Osteocyte (in vitro differentiated cells): Measurements from ENCODE around the gene UQCRHL. TPM values are rescaled to one million over a fixed set of nuclear protein-coding genes. Genes with fewer than 3 reads are reported as not detected.
A peak's percentile ranks its signal among the peaks of the same experiment; 100 is the strongest.

ENCODE experiments used
- DNase-seq: peaks from one replicate; pipeline ENCODE4 v3.0.0; 2021; ENCODE audit warnings: mixed read lengths; ENCODE audit not compliant: unreplicated experiment; ENCODE audit errors: extremely low spot score
- H3K27ac Mint-ChIP-seq: one replicate; pipeline ENCODE4 v1.8.0; 2021; ENCODE audit warnings: mild to moderate bottlenecking, mixed read lengths; ENCODE audit not compliant: unreplicated experiment
- H3K27me3 Mint-ChIP-seq: one replicate; pipeline ENCODE4 v1.8.0; 2021; ENCODE audit warnings: mixed read lengths; ENCODE audit not compliant: unreplicated experiment
- H3K36me3 Mint-ChIP-seq: one replicate; pipeline ENCODE4 v1.8.0; 2021; ENCODE audit warnings: mixed read lengths; ENCODE audit not compliant: unreplicated experiment
- H3K4me1 Mint-ChIP-seq: one replicate; pipeline ENCODE4 v1.8.0; 2021; ENCODE audit warnings: mixed read lengths; ENCODE audit not compliant: unreplicated experiment
- H3K4me3 Mint-ChIP-seq: one replicate; pipeline ENCODE4 v1.8.0; 2021; ENCODE audit warnings: mild to moderate bottlenecking, moderate library complexity, mixed read lengths; ENCODE audit not compliant: unreplicated experiment
- H3K9me3 Mint-ChIP-seq: one replicate; pipeline ENCODE4 v1.8.0; 2021; ENCODE audit warnings: mixed read lengths; ENCODE audit not compliant: unreplicated experiment
- total RNA-seq: library from RNA; stranded (reverse); gene quantifications from 2 replicates; pipeline ENCODE4 v1.2.1, GENCODE V29; 2021
- TF ChIP-seq, protein P1 (sequence below): fragments of 200-600 bp; sonication (generic); IDR thresholded peaks from 2 replicates; pipeline ENCODE4 v1.5.0; 2021; ENCODE audit warnings: antibody characterized with exemption, mild to moderate bottlenecking, moderate library complexity

Gene UQCRHL
- total RNA-seq, 1 donor from 2014 or later, result 1.6 TPM

DNA sequence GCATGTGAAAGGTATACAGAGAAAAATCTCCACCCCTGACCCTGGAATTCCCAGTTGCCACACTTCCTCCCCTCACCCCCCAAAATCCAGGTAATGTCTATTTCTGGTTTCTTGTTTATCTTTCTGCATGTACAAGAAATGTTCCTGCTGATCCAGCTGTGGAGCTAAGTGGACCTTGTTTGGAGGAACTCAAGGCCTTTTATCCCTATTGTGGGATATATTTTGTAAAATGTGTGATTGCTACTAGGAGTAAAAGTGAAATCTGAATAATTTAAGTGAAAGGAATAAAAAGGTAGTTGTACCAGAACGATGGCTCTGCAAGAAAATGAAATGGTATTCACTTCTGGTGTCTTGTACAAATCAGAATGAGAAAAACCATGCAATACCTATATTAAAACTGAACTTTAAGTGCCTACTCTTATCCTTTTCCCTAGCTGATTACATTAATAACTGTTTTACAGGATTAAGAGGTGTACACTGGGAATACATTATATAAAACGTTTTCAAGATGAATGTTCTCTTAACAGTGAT is 43.1 kb upstream of the UQCRHL start:
- peak overlapping the region; percentile 98 for H3K27ac Mint-ChIP-seq
- H3K4me1 Mint-ChIP-seq, result peaks cover 42% of the 10 kb centered on the region
- no peaks in the 10 kb centered on the region for H3K36me3 Mint-ChIP-seq
- peak overlapping the region; percentile 98 for H3K4me3 Mint-ChIP-seq
- DNase-seq, result no peak
- no peaks in the 10 kb centered on the region for H3K27me3 Mint-ChIP-seq
- H3K9me3 Mint-ChIP-seq, result no peaks in the 10 kb centered on the region
- TF ChIP-seq, protein P1, sequence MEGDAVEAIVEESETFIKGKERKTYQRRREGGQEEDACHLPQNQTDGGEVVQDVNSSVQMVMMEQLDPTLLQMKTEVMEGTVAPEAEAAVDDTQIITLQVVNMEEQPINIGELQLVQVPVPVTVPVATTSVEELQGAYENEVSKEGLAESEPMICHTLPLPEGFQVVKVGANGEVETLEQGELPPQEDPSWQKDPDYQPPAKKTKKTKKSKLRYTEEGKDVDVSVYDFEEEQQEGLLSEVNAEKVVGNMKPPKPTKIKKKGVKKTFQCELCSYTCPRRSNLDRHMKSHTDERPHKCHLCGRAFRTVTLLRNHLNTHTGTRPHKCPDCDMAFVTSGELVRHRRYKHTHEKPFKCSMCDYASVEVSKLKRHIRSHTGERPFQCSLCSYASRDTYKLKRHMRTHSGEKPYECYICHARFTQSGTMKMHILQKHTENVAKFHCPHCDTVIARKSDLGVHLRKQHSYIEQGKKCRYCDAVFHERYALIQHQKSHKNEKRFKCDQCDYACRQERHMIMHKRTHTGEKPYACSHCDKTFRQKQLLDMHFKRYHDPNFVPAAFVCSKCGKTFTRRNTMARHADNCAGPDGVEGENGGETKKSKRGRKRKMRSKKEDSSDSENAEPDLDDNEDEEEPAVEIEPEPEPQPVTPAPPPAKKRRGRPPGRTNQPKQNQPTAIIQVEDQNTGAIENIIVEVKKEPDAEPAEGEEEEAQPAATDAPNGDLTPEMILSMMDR, result no peak

GRCh38 chr1:15849775-15850324 is 42.4 kb upstream of the UQCRHL start:
- no peaks in the 10 kb centered on the region for H3K36me3 Mint-ChIP-seq
- peak overlapping the region; percentile 98 for H3K4me3 Mint-ChIP-seq
- DNase-seq, result no peak
- TF ChIP-seq, protein P1, result no peak
- no peaks in the 10 kb centered on the region for H3K27me3 Mint-ChIP-seq
- H3K4me1 Mint-ChIP-seq, result peaks cover 41% of the 10 kb centered on the region
- peak overlapping the region; percentile 98 for H3K27ac Mint-ChIP-seq
- H3K9me3 Mint-ChIP-seq, result no peaks in the 10 kb centered on the region

- Mint-ChIP-seq H3K27me3 (no peaks in the 10 kb centered on the region), H3K4me3 (peak overlapping the region; percentile 98), H3K36me3 (no peaks in the 10 kb centered on the region), H3K9me3 (no peaks in the 10 kb centered on the region), H3K27ac (peak overlapping the region; percentile 98), H3K4me1 (peaks cover 41% of the 10 kb centered on the region)
- TF ChIP-seq, protein P1, result no peak
- peak; percentile 90 for DNase-seq
Measured at GRCh38 chr1:15848929-15849774, 41.7 kb upstream of the UQCRHL start.

DNA sequence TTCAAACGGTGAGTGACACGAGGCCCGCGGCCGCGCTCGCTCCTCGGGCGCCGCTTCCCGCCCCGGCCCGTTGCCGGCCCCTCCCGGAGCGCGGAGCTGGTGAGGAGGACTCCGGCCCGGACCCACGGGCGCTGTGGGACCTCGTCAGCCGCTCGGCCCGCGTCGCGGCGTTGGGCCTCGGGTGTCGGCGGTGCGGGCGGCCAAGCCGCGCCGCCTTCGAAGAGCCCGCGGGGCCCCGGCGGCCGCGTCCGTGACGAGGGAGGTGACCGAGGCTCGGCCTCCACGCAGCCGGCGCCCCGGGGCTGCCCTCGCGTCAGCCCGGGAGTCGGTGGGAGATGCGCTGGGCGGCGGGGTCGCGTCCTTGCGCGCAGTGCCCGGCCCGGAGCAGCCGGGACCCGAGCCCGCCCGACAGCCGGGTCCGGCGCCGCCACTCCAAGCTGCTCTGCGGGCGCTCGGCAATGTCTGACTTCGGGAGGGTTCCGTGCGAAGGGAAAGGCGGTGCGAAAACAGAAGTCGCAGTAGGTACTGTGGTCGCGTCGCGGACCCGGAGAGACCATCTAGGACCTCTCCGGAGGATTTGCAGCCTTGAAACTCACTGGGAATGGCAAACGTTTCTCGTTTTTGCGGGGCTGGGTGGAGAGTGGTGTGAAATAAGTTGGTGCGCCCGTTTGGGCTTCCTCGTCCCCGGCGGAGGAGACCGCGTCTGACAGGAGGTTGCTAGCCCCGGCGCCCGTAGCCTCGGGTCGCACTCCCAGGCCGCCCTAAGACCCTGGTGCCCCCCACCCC is 40.9 kb upstream of the UQCRHL start:
- H3K4me3 Mint-ChIP-seq, result peak overlapping the region; percentile 98
- H3K36me3 Mint-ChIP-seq, result no peaks in the 10 kb centered on the region
- no peaks in the 10 kb centered on the region for H3K9me3 Mint-ChIP-seq
- DNase-seq, result peak; percentile 85
- TF ChIP-seq, protein P1, result no peak
- H3K27ac Mint-ChIP-seq, result peak overlapping the region; percentile 98
- peaks cover 43% of the 10 kb centered on the region for H3K4me1 Mint-ChIP-seq
- H3K27me3 Mint-ChIP-seq, result no peaks in the 10 kb centered on the region

DNA sequence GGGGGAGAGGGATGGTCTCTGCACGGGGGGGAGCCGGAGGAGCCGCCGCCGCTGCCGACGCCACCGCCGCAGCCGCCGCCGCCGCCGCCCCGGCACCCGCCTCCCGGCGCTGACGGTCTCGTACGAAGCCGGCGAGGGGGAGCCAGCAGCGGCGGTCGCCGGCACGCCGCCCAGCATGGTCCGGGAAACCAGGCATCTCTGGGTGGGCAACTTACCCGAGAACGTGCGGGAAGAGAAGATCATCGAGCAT is 40.4 kb upstream of the UQCRHL start:
- H3K27ac Mint-ChIP-seq, result peak overlapping the region; percentile 70
- peak overlapping the region; percentile 74 for H3K4me3 Mint-ChIP-seq
- H3K4me1 Mint-ChIP-seq, result peaks cover 42% of the 10 kb centered on the region
- TF ChIP-seq, protein P1, result no peak
- DNase-seq, result no peak
- H3K36me3 Mint-ChIP-seq, result no peaks in the 10 kb centered on the region
- no peaks in the 10 kb centered on the region for H3K27me3 Mint-ChIP-seq
- H3K9me3 Mint-ChIP-seq, result no peaks in the 10 kb centered on the region
